ENCODE measurements around the gene FAIM2. TPM values are rescaled to one million over a fixed set of nuclear protein-coding genes. Genes with fewer than 3 reads are reported as not detected.

The FAIM2 gene
- total RNA-seq: 0.12 TPM in 1 of 2 replicates, not detected in the other
- 0.01 and 0.22 TPM in 2 replicates for polyA plus RNA-seq
- polyA plus RNA-seq (2011; cell fraction: cytosol; rRNA removed): 0.10 and 0.12 TPM in 2 replicates
- 0.75 TPM in 1 of 2 replicates, not detected in the other for polyA plus RNA-seq (2011; cell fraction: nucleus; rRNA removed)
- 0.33 and 0.91 TPM in 2 replicates for polyA plus RNA-seq (2012)
- polyA minus RNA-seq: not detected in 2 replicates
- 0.20 TPM for polyA minus RNA-seq (2011; cell fraction: cytosol; rRNA and poly(A)+ RNA removed)
- not detected in 2 replicates for polyA minus RNA-seq (2011; cell fraction: nucleus; rRNA and poly(A)+ RNA removed)
- not detected for Bru-seq, nascent RNA
- not detected for BruChase-seq, experiment 1, labeled RNA remaining after a 6-hour chase
- not detected for BruChase-seq, experiment 2, labeled RNA remaining after a 2-hour chase
- long read RNA-seq: 0 reads

DNA sequence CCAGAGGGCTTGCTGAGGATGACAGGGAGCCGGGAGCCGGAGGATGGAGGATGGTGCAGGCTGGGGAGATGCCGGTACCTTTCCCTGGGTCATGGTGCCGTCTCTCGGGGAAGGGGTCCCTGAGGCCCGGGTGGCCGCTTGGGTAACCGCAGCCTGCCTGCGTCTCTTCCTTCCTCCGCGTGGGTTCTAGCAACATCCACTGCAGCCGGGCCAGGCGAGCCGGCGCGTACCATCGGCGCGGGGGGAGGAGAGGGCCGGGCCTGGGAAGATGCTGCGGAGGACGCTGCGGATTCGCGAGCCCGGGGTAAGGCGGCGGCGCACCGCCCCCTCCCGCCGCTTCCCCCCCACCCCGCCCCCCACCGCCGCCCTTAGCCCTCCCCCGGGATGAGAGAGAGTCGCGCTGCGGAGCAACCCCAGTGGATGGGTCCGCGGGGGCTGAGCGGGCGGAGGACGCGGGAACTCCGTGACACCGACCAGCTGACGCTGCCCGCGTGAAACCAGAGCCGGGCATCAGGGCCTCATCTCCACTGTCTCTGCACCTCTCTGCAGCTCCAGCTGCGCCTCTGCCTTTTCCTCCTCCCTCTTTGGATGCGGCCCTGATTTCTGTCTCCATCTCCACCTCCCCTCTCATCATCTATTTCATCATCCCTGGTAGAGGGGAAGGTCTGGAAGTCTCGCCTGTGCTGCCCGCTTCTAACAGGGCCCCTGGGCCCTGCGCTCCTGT lies at the start of gene FAIM2:
Gene FAIM2 (minus strand): TSS at position 201 of the 724 bp plus-strand sequence. CDS start 108 bp downstream, at position 93.
- Histone ChIP-seq H2AFZ (ENCODE audit: low read depth, low read length) (peak within 1 kb of the TSS; percentile 64), H3K27me3 (ENCODE audit: control insufficient read depth in 2 of 2, insufficient read depth in 2 of 2, low read length in 2 of 2) (peaks cover 0 to 2% of the 10 kb centered on the region in 2 experiments), H3K9ac (replicated peaks; ENCODE audit: extremely low read depth, insufficient read depth, low read length) (no peak within 1 kb of the TSS), H3K9me3 (replicated peaks; ENCODE audit: control insufficient read depth, insufficient read depth, low read length) (no peaks in the 10 kb centered on the region), H3K4me2 (ENCODE audit: insufficient read depth, low read length) (peak within 1 kb of the TSS; percentile 28), H3K79me2 (ENCODE audit: control insufficient read depth, insufficient read depth, low read length) (no peaks in the 10 kb centered on the region), H3K27ac (ENCODE audit: insufficient read depth, low read depth, low read length) (no peak within 1 kb of the TSS), H4K20me1 (replicated peaks; ENCODE audit: control insufficient read depth, extremely low read depth, insufficient read depth, low read length) (no peaks in the 10 kb centered on the region), H3K4me3 (replicated peaks in 1 of 3; ENCODE audit: insufficient read depth in 1 of 3, low read depth in 1 of 3, low read length in 3 of 3) (no peak within 1 kb of the TSS), H3K36me3 (ENCODE audit: control insufficient read depth in 2 of 2, extremely low read depth in 1 of 2, insufficient read depth in 2 of 2, low read length in 2 of 2) (no peaks in the 10 kb centered on the region), H3K9me1 (replicated peaks; ENCODE audit: control insufficient read depth, extremely low read depth, insufficient read depth, low read length) (no peaks in the 10 kb centered on the region), H3K4me1 (ENCODE audit: control insufficient read depth, extremely low read depth, insufficient read depth, low read length) (no peaks in the 10 kb centered on the region)
- POLR2A ChIA-PET: interaction anchor here (0.6 kb wide), 1 partner anchor 599 kb away, joined by 5 read pairs; no protein-coding TSS in a partner anchor
- FAIRE-seq (peak; percentile 62), DNase-seq (ENCODE audit: low read depth, low spot score) (no peak)
- dilution Hi-C loops (cut with MboI; ENCODE audit: extremely low pct_ligation_motif_present, low sequenced_read_pairs): no loop called here
- intact Hi-C loops (cut with micrococcal nuclease): no loop called here
- CTCF ChIA-PET: no interaction called here
- no TSS peak for BruUV-seq (replicated peaks)
- peak; percentile 40 for TF ChIP-seq EZH2 (IDR thresholded peaks at IDR 0.05; ENCODE audit: borderline replicate concordance, low read depth, low read length, severe bottlenecking)
- no peak for TF ChIP-seq POLR2A (IDR thresholded peaks at IDR 0.05; ENCODE audit: low read depth, low read length)

DNA sequence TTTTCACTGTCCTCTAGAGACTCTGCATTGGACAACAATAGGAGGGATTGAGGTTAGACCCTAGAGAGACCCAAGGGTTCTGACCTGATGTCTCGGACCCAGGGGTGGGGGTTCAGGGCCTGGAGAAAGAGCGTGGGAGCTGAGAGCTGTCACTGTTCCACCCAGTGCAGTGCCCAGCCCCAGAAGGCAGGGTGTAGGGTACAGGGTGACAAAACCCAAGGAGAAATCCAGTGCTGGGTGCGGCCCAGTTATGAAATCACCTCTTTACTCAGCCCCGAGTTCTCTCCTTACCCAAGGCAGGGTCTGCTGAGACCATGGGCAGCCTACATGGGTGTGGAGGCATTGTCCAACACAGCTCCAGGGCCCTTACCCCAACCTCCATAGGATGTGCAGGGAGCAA lies 49.5 kb upstream of the FAIM2 start:
- TF ChIP-seq POLR2A (IDR thresholded peaks at IDR 0.05; ENCODE audit: low read depth, low read length) (no peak), JUN (IDR thresholded peaks at IDR 0.05; ENCODE audit: borderline replicate concordance, insufficient read depth, insufficient read length, low read depth) (no peak), MYC (IDR thresholded peaks at IDR 0.05; ENCODE audit: low read depth, low read length) (no peak), EZH2 (IDR thresholded peaks at IDR 0.05; ENCODE audit: borderline replicate concordance, low read depth, low read length, severe bottlenecking) (no peak), GATA2 (IDR thresholded peaks at IDR 0.05; ENCODE audit: insufficient read depth, insufficient read length, low read depth, low read length) (no peak), FOS (IDR thresholded peaks at IDR 0.05; ENCODE audit: borderline replicate concordance, insufficient read depth, low read length) (no peak), POLR2AphosphoS5 (IDR thresholded peaks at IDR 0.05; ENCODE audit: insufficient read depth, low read depth, low read length) (no peak)
- TF ChIP-seq, protein P1, sequence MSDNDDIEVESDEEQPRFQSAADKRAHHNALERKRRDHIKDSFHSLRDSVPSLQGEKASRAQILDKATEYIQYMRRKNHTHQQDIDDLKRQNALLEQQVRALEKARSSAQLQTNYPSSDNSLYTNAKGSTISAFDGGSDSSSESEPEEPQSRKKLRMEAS (IDR thresholded peaks at IDR 0.05; ENCODE audit: insufficient read depth, insufficient read length): no peak
- TF ChIP-seq, protein P2, sequence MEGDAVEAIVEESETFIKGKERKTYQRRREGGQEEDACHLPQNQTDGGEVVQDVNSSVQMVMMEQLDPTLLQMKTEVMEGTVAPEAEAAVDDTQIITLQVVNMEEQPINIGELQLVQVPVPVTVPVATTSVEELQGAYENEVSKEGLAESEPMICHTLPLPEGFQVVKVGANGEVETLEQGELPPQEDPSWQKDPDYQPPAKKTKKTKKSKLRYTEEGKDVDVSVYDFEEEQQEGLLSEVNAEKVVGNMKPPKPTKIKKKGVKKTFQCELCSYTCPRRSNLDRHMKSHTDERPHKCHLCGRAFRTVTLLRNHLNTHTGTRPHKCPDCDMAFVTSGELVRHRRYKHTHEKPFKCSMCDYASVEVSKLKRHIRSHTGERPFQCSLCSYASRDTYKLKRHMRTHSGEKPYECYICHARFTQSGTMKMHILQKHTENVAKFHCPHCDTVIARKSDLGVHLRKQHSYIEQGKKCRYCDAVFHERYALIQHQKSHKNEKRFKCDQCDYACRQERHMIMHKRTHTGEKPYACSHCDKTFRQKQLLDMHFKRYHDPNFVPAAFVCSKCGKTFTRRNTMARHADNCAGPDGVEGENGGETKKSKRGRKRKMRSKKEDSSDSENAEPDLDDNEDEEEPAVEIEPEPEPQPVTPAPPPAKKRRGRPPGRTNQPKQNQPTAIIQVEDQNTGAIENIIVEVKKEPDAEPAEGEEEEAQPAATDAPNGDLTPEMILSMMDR (IDR thresholded peaks at IDR 0.05; ENCODE audit: extremely low read depth in 1 of 2, insufficient read depth in 1 of 2, low read depth in 1 of 2, low read length in 2 of 2): no peak
- no peaks in the 10 kb centered on the region for H3K9me1 ChIP-seq (replicated peaks; ENCODE audit: control insufficient read depth, extremely low read depth, insufficient read depth, low read length)
- no peaks in the 10 kb centered on the region for H3K27me3 ChIP-seq (ENCODE audit: control insufficient read depth in 2 of 2, insufficient read depth in 2 of 2, low read length in 2 of 2)
- H3K4me1 ChIP-seq (ENCODE audit: control insufficient read depth, extremely low read depth, insufficient read depth, low read length): no peaks in the 10 kb centered on the region
- no peaks in the 10 kb centered on the region for H3K9me3 ChIP-seq (replicated peaks; ENCODE audit: control insufficient read depth, insufficient read depth, low read length)
- no peak for DNase-seq (ENCODE audit: low read depth, low spot score)
- intact Hi-C loops (cut with micrococcal nuclease): no loop called here
- H3K4me2 ChIP-seq (ENCODE audit: insufficient read depth, low read length): no peak overlapping the region
- no peak for FAIRE-seq
- H3K27ac ChIP-seq (ENCODE audit: insufficient read depth, low read depth, low read length): no peak overlapping the region
- ChIA-PET CTCF (interaction anchor here (1.2 to 1.8 kb wide), 4 partner anchors 8 to 117 kb away, joined by 4 to 9 read pairs (median 7); no protein-coding TSS in a partner anchor), POLR2A (no interaction called here)
- dilution Hi-C loops (cut with MboI; ENCODE audit: extremely low pct_ligation_motif_present, low sequenced_read_pairs): loop anchor here (25.0 kb wide), 1 partner anchor 109 kb away; the partner anchor contains the start of gene ASIC1
- no peaks in the 10 kb centered on the region for H3K79me2 ChIP-seq (ENCODE audit: control insufficient read depth, insufficient read depth, low read length)
- H3K4me3 ChIP-seq (replicated peaks in 1 of 3; ENCODE audit: insufficient read depth in 1 of 3, low read depth in 1 of 3, low read length in 3 of 3): no peak overlapping the region
- no peaks in the 10 kb centered on the region for H4K20me1 ChIP-seq (replicated peaks; ENCODE audit: control insufficient read depth, extremely low read depth, insufficient read depth, low read length)
- H3K36me3 ChIP-seq (ENCODE audit: control insufficient read depth in 2 of 2, extremely low read depth in 1 of 2, insufficient read depth in 2 of 2, low read length in 2 of 2): no peaks in the 10 kb centered on the region
- H3K9ac ChIP-seq (replicated peaks; ENCODE audit: extremely low read depth, insufficient read depth, low read length): no peak overlapping the region
- no peak overlapping the region for H2AFZ ChIP-seq (ENCODE audit: low read depth, low read length)
- BruUV-seq (replicated peaks): no TSS peak
